Subcutaneous adipose tissue (tissue), 4 donors: ENCODE measurements around the gene MT4. TPM values are rescaled to one million over a fixed set of nuclear protein-coding genes. Genes with fewer than 3 reads are reported as not detected.

ENCODE experiments used
- total RNA-seq, 4 donors: library from RNA; depleted of rRNA; stranded (reverse); fragments of >200 nt; gene quantifications; one replicate each; pipeline ENCODE4 v1.1.0, GENCODE V29; 2016
- TF ChIP-seq, protein P1 (sequence below): fragments of 450-650 bp; IDR thresholded peaks from one replicate; pipeline ENCODE4 v1.5.1; 2016; ENCODE audit warnings: low read depth, mild to moderate bottlenecking, control low read depth, antibody characterized with exemption, moderate library complexity

The MT4 gene
- total RNA-seq, 4 donors from 2014 or later = not detected

GRCh38 chr16:56547949-56548567, 16.8 kb upstream of the MT4 start:
- TF ChIP-seq, protein P1, sequence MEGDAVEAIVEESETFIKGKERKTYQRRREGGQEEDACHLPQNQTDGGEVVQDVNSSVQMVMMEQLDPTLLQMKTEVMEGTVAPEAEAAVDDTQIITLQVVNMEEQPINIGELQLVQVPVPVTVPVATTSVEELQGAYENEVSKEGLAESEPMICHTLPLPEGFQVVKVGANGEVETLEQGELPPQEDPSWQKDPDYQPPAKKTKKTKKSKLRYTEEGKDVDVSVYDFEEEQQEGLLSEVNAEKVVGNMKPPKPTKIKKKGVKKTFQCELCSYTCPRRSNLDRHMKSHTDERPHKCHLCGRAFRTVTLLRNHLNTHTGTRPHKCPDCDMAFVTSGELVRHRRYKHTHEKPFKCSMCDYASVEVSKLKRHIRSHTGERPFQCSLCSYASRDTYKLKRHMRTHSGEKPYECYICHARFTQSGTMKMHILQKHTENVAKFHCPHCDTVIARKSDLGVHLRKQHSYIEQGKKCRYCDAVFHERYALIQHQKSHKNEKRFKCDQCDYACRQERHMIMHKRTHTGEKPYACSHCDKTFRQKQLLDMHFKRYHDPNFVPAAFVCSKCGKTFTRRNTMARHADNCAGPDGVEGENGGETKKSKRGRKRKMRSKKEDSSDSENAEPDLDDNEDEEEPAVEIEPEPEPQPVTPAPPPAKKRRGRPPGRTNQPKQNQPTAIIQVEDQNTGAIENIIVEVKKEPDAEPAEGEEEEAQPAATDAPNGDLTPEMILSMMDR = no peak

- TF ChIP-seq, protein P1 = no peak
Measured at GRCh38 chr16:56549161-56549560, 15.7 kb upstream of the MT4 start.

- TF ChIP-seq, protein P1 = no peak
Measured at GRCh38 chr16:56549744-56550385, 15.0 kb upstream of the MT4 start.

DNA sequence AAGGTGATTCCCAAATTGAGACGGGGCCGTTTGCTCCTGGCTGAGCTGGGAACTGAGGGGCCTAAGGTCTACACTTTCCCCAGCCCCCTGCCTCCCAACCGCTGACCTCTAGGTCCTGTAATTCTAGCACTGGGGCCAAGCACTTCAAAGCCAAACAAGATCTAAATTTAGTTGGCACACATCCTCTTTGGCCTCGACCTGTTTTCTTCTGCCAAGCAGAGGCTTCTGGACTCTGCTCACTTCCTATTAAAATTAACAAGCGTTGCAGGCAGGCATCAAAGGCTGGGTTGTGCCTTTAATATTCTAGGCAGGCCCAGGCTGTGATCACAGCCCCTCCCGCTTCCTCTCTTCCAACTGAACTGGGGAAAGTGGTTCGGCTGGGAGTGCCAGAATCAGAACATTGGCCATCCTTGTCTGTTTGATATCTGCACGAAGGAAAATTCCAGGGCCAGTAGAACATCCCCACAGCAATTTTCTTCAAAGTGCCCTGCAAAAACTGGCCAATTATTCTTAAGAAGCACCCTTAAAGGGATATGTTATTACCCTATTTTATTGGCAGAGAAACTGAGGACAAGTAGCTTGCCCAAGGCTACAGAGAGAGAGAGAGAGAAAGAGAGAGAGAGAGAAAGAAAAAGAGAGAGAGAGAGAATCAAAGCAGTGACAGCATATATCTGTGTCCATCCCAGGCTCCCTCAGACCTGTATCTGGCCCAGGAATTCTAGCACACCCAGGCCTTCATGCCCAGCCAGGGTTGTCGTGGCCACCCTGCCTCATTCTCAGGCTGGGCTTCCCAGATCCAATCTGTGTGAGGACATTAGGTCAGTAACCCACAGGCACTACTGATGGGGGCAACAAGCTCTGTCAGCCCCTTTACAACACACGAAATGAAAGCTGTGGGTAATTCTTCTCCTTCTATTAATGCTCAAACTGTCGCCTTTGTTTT, 12.8 kb upstream of the MT4 start:
- TF ChIP-seq, protein P1 = no peak

- TF ChIP-seq, protein P1 = no peak
Measured at GRCh38 chr16:56554441-56554840, 10.4 kb upstream of the MT4 start.

DNA sequence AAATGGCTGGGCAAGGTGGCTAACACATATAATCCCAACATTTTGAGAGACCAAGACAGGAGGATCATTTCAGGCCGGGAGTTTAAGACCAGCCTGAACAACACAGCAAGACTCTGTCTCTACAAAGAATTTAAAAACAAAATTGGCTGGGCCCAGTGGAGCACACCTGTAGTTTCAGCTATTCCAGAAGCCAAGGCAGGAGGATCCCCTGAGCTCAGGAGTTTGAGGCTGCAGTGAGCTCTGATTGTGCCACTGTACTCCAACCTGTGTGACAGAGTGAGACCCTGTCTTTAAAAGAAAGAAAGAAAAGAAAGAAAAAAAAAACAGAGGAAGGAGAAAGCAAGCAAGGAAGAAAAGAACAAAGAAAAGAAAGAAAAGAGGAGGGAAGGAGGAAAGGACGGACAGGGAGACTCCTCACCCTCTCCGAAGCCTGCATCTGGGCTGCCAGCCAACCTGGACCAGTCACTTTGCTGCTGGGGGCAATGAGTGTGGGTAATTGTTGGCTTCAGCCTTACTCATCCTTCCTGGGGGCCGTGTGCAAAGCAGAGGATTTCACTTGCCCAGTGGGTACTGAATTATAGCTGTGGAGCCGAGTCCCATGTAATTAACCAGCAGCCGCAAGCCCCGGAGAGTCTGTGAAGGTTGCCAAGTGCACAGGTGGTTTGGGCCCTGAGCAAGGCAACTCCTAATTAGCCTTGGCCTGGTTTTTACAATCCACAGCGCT, 6.7 kb upstream of the MT4 start:
- TF ChIP-seq, protein P1 = no peak
